ENCODE data around the gene SYTL3. TPM values are rescaled to one million over a fixed set of nuclear protein-coding genes. Genes with fewer than 3 reads are reported as not detected.
"Not testable (repeated sequence)": the region's sequence is repeated elsewhere in the genome, so short reads cannot be mapped to it uniquely, and the experiment has no call there.

SYTL3 gene
- total and polyA plus RNA-seq, 11 donors = 4.0 to 14.6 (median 8.2) TPM

DNA sequence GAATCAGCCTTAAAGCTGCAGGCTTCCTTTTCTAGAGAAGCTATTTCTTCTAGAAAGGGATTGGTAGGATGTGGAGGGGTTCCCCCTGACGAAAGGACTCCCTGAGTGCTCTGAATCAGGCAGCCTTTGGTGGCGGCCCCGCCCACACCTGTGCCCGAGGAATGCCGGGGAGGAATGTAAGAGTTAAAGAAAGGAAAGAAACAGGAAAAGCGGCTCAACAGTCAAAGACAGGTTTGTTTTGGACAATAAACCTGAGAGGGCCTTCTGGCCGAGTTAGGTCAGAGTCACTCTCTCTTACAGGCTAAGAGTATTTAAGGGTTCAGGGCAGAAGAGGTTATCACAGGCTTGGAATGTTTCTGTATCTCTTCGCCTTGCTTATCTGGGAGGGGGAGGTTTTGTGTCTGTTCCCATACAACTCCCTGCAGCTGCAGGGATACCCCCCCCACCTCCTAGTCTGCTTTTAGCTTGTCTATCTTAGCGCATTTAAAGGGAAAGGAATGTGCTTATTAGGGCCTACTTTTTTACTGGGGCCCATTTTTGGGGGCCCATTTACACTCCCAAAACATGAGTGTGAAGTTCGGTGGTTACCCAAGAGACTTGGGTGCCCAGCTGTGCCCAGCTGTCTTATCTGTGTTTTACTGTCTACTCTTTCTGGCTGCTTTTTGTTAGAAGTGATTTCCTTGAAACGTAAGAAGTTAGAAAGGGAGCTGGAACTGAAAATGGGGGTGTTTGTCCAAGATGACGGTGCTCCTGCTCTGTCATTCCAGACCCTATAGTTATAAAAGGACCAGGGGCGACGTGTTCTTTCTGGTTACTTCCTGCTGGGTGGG lies 38.1 kb upstream of the SYTL3 start:
- intact Hi-C loops (cut with DNase I) = no loop called here
- WGBS, 4 donors = 50 to 59% (median 54%) methylated on average over 14 of the region's 14 CpGs
- TF ChIP-seq POLR2A (IDR thresholded peaks at IDR 0.05) = no peak
- TF ChIP-seq, protein P1, sequence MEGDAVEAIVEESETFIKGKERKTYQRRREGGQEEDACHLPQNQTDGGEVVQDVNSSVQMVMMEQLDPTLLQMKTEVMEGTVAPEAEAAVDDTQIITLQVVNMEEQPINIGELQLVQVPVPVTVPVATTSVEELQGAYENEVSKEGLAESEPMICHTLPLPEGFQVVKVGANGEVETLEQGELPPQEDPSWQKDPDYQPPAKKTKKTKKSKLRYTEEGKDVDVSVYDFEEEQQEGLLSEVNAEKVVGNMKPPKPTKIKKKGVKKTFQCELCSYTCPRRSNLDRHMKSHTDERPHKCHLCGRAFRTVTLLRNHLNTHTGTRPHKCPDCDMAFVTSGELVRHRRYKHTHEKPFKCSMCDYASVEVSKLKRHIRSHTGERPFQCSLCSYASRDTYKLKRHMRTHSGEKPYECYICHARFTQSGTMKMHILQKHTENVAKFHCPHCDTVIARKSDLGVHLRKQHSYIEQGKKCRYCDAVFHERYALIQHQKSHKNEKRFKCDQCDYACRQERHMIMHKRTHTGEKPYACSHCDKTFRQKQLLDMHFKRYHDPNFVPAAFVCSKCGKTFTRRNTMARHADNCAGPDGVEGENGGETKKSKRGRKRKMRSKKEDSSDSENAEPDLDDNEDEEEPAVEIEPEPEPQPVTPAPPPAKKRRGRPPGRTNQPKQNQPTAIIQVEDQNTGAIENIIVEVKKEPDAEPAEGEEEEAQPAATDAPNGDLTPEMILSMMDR (IDR thresholded peaks at IDR 0.05) = no peak
- Histone ChIP-seq H3K4me3 (no peak overlapping the region), H3K27ac (peak overlapping the region in 7 of 12 donors; percentile 7 to 69 (median 50)), H3K9me3 (peaks cover 0 to 12% (median 0%) of the 10 kb centered on the region in 12 donors), H3K27me3 (no peaks in the 10 kb centered on the region), H3K36me3 (peaks cover 0 to 55% (median 32%) of the 10 kb centered on the region in 9 donors), H3K4me1 (peaks cover 0 to 32% (median 20%) of the 10 kb centered on the region in 12 donors)
- ATAC-seq (peak in 3 of 4 donors; percentile 10 to 49 (median 35)), DNase-seq (no peak)

DNA sequence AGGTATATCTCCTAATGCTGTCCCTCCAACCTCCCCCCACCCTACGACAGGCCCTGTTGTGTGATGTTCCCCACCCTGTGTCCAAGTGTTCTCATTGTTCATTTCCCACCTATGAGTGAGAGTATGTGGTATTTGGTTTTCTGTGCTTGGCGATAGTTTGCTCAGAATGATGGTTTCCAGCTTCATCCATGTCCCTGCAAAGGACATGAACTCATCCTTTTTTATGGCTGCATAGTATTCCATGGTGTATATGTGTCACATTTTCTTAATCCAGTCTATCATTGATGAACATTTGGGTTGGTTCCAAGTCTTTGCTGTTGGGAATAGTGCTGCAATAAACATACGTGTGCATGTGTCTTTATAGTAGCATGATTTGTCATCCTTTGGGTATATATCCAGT lies 35.2 kb upstream of the SYTL3 start:
- H3K27ac ChIP-seq; H3K4me3 ChIP-seq; ATAC-seq; DNase-seq; intact Hi-C loops (cut with DNase I); H3K27me3 ChIP-seq: not testable (repeated sequence)
- 95 to 98% (median 96%) methylated on average over 3 of the region's 3 CpGs for WGBS, 4 donors
- peaks cover 0 to 30% (median 18%) of the 10 kb centered on the region in 12 donors for H3K4me1 ChIP-seq
- H3K9me3 ChIP-seq = peaks cover 0 to 12% (median 0%) of the 10 kb centered on the region in 12 donors
- H3K36me3 ChIP-seq = peaks cover 0 to 33% (median 13%) of the 10 kb centered on the region in 9 donors

DNA sequence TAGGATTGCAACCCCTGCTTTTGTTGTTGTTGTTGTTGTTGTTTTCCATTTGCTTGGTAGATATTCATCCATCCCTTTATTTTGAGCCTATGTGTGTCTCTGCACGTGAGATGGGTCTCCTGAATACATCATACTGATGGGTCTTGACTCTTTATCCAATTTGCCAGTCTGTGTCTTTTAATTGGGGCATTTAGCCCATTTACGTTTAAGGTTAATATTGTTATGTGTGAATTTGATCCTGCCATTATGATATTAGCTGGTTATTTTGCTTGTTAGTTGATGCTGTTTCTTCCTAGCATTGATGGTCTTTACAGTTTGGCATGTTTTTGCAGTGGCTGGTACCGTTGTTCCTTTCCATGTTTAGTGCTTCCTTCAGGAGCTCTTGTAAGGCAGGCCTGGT lies 31.6 kb upstream of the SYTL3 start:
- intact Hi-C loops (cut with DNase I); DNase-seq; H3K4me1 ChIP-seq; ATAC-seq; H3K27me3 ChIP-seq; H3K4me3 ChIP-seq; H3K27ac ChIP-seq: not testable (repeated sequence)
- 96 to 98% (median 96%) methylated on average over 3 of the region's 3 CpGs for WGBS, 4 donors
- peaks cover 0 to 39% (median 14%) of the 10 kb centered on the region in 9 donors for H3K36me3 ChIP-seq
- peaks cover 0 to 12% (median 0%) of the 10 kb centered on the region in 12 donors for H3K9me3 ChIP-seq

DNA sequence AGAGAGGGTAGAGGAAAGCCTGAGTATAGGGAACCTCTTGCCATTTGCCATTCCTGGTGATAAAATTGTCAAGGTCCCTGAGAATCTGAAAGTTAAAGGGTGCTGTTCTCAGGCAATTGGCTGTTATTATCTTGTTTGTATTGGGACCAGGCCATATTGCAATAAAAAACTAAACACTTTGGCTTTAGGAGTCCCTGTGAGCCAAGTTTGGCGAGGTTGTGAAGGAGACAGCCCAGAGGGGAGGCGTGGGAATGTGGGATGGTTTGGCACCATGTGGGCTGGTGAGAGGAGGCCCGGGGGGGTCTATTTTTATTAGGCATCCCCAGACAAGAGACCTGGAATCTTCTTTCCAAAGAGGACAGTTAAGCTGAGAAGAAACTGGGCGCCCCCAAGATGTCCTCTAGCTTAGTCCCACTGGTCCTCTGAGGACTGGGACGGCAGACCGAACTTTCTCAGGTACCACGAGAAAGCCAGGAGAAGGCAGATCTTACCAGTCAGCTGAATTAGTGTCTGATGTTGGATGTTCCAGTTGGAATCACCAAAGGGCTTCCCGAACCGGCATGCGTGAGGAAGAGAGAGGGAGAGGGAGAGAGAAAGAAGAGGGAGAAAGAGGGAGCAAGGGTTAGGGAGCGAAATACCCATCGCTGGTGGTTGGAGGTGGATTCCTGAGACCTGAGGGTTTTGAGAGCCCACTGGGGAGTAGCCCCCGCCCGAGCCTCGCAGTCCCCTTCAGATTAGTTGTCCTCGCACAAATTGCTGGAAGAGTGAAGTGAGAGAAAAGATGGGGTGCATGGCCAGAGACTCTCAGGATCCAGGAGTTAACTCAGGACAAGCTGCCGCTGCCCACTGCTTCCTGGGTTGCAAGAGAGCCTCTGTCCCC lies 29.7 kb upstream of the SYTL3 start:
- Histone ChIP-seq H3K4me3 (no peak overlapping the region), H3K9me3 (peaks cover 0 to 7% (median 0%) of the 10 kb centered on the region in 12 donors), H3K27me3 (no peaks in the 10 kb centered on the region), H3K4me1 (peaks cover 0 to 7% (median 0%) of the 10 kb centered on the region in 12 donors), H3K36me3 (peaks cover 0 to 54% (median 17%) of the 10 kb centered on the region in 9 donors), H3K27ac (no peak overlapping the region)
- ATAC-seq = no peak
- TF ChIP-seq POLR2A (IDR thresholded peaks at IDR 0.05) = no peak
- TF ChIP-seq, protein P1 (IDR thresholded peaks at IDR 0.05) = no peak
- DNase-seq = no peak
- 93 to 95% (median 94%) methylated on average over 17 of the region's 17 CpGs for WGBS, 4 donors
- intact Hi-C loops (cut with DNase I) = loop anchor here in 1 of 10 donors (10.0 kb wide), 1 partner anchor 65 kb away; no protein-coding TSS in a partner anchor
